Breast epithelium (tissue), 3 donors: ENCODE measurements around the gene SPATA2.

Source experiments
- POLR2AphosphoS5 ChIP-seq, 3 donors: sonication (generic); formaldehyde crosslinking; IDR thresholded peaks; one replicate each; pipeline ENCODE4 v1.6.1; 2017; ENCODE audit warnings: antibody characterized with exemption in 3 of 3
- TF ChIP-seq, protein P1 (sequence below), 3 donors: fragments of 450-650 bp; IDR thresholded peaks; one replicate each; pipeline ENCODE4 v1.5.1; 2016 to 2017; ENCODE audit warnings: antibody characterized with exemption in 3 of 3, mild to moderate bottlenecking in 3 of 3, moderate library complexity in 3 of 3

DNA sequence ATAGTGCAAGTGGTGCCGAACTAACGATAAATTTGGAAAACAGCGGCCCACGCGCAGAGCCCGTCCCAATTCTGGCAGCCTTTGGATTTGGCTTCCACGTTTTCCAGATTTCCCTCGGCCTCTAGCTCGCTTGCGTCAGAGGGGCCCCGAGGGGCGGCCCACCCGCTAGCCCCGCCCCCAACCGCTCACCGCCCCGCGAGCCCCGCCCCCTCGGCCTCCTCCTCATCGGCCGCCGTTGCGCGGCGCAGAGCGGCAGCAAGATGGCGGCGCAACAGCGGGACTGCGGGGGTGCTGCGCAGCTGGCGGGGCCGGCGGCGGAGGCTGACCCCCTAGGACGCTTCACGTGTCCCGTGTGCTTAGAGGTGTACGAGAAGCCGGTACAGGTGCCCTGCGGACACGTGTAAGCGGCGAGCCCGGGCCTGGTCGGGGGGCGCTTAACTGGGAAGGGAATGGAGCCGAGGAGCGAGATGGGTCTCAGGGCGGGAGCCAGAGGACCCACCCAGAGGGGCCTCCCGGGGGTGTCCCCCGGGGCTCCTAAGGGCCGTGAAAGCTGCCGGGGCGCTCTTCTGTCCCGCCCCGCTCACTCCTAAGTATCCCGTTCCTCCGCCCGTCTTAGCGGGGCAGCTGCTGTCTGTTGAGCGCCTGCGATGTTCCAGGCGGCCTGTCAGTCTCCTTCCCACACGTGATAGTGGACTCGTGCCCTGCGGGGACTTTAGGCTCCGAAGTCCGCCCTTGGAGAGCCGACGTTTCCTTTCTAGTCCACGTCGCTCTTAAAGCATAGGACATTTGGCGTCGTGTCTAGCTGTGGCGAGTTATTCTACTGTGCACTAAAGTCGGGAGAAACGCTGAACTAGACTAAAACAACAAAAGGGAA, 21.1 kb upstream of the SPATA2 start, which contains the start of gene RNF114:
- TF ChIP-seq, protein P1, sequence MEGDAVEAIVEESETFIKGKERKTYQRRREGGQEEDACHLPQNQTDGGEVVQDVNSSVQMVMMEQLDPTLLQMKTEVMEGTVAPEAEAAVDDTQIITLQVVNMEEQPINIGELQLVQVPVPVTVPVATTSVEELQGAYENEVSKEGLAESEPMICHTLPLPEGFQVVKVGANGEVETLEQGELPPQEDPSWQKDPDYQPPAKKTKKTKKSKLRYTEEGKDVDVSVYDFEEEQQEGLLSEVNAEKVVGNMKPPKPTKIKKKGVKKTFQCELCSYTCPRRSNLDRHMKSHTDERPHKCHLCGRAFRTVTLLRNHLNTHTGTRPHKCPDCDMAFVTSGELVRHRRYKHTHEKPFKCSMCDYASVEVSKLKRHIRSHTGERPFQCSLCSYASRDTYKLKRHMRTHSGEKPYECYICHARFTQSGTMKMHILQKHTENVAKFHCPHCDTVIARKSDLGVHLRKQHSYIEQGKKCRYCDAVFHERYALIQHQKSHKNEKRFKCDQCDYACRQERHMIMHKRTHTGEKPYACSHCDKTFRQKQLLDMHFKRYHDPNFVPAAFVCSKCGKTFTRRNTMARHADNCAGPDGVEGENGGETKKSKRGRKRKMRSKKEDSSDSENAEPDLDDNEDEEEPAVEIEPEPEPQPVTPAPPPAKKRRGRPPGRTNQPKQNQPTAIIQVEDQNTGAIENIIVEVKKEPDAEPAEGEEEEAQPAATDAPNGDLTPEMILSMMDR (IDR thresholded peaks at IDR 0.05) = no peak
- peak; percentile 94 to 99 (median 96) for TF ChIP-seq POLR2AphosphoS5 (IDR thresholded peaks at IDR 0.05)
